MM.1S (cell line): ENCODE measurements around the gene THBS3.
A peak's percentile ranks its signal among the peaks of the same experiment; 100 is the strongest.

Experiments
- DNase-seq: peaks from one replicate; pipeline ENCODE4 v3.0.0-alpha.2; 2015
- H2AFZ ChIP-seq: fragments of 300-600 bp; sonication (generic); 2 replicates; pipeline ENCODE4 v1.6.0; 2016; ENCODE audit warnings: antibody characterized with exemption, low read length
- H3F3A ChIP-seq: fragments of 300-600 bp; sonication (generic); 2 replicates; pipeline ENCODE4 v1.6.1; 2016; ENCODE audit warnings: mild to moderate bottlenecking, antibody characterized with exemption, low read length, moderate library complexity, mixed read lengths; ENCODE audit not compliant: insufficient read depth
- H3K27ac ChIP-seq: fragments of 300-600 bp; sonication (generic); 2 replicates; pipeline ENCODE4 v1.5.1; 2016; ENCODE audit warnings: mild to moderate bottlenecking, low read length
- H3K27me3 ChIP-seq: fragments of 300-600 bp; sonication (generic); replicated peaks from 2 replicates; pipeline ENCODE4 v1.6.0; 2016; ENCODE audit warnings: low read length; ENCODE audit not compliant: insufficient read depth
- H3K36me3 ChIP-seq: fragments of 300-600 bp; sonication (generic); replicated peaks from 2 replicates; pipeline ENCODE4 v1.6.1; 2016; ENCODE audit warnings: mild to moderate bottlenecking, low read length, mixed read lengths; ENCODE audit not compliant: insufficient read depth
- H3K4me1 ChIP-seq: fragments of 300-600 bp; sonication (generic); 2 replicates; pipeline ENCODE4 v1.6.1; 2016; ENCODE audit warnings: low read length, mixed read lengths
- H3K4me2 ChIP-seq: fragments of 300-600 bp; sonication (generic); 2 replicates; pipeline ENCODE4 v1.6.0; 2016; ENCODE audit warnings: low read depth, low read length
- H3K4me3 ChIP-seq: fragments of 300-600 bp; sonication (generic); 2 replicates; pipeline ENCODE4 v1.5.1; 2016; ENCODE audit warnings: low read length, mixed read lengths
- H3K79me2 ChIP-seq: fragments of 300-600 bp; sonication (generic); 2 replicates; pipeline ENCODE4 v1.6.1; 2016; ENCODE audit warnings: mixed run types, low read length, mixed read lengths
- H3K9ac ChIP-seq: fragments of 300-600 bp; sonication (generic); 2 replicates; pipeline ENCODE4 v1.6.1; 2016; ENCODE audit warnings: low read length, mixed read lengths
- H3K9me2 ChIP-seq: fragments of 300-600 bp; sonication (generic); replicated peaks from 2 replicates; pipeline ENCODE4 v1.6.1; 2016; ENCODE audit warnings: mild to moderate bottlenecking, low read length, mixed read lengths; ENCODE audit not compliant: insufficient read depth
- H3K9me3 ChIP-seq: fragments of 300-600 bp; sonication (generic); replicated peaks from 2 replicates; pipeline ENCODE4 v1.6.1; 2016; ENCODE audit warnings: mild to moderate bottlenecking, low read length, mixed read lengths; ENCODE audit not compliant: insufficient read depth
- H4K20me1 ChIP-seq: fragments of 300-600 bp; sonication (generic); 2 replicates; pipeline ENCODE4 v1.6.1; 2016; ENCODE audit warnings: mild to moderate bottlenecking, low read length, moderate library complexity, mixed read lengths; ENCODE audit not compliant: insufficient read depth
- CTCF ChIP-seq: fragments of 300-600 bp; sonication (generic); IDR thresholded peaks from 2 replicates; pipeline ENCODE4 v1.5.1; 2016; ENCODE audit warnings: antibody characterized with exemption, low read length, mixed read lengths
- EZH2 ChIP-seq: fragments of 300-600 bp; sonication (generic); optimal IDR thresholded peaks from 2 replicates; pipeline ENCODE3; 2017; ENCODE audit warnings: low read depth, mild to moderate bottlenecking, antibody characterized with exemption, low read length, mixed read lengths
- EZH2phosphoT487 ChIP-seq: fragments of 300-600 bp; sonication (generic); IDR thresholded peaks from 2 replicates; pipeline ENCODE4 v1.6.1; 2018; ENCODE audit warnings: antibody characterized with exemption, low read length

Gene THBS3

GRCh38 chr1:155188268-155188667, 19.4 kb downstream of the THBS3 start:
- TF ChIP-seq EZH2phosphoT487 (no peak), CTCF (no peak), EZH2 (no peak)
- H3K9ac ChIP-seq, result no peak overlapping the region
- no peaks in the 10 kb centered on the region for H3K79me2 ChIP-seq
- H3K9me2 ChIP-seq, result no peaks in the 10 kb centered on the region
- DNase-seq, result no peak
- H3K9me3 ChIP-seq, result no peaks in the 10 kb centered on the region
- no peaks in the 10 kb centered on the region for H4K20me1 ChIP-seq
- peaks cover 17% of the 10 kb centered on the region for H3K4me1 ChIP-seq
- no peak overlapping the region for H3K4me3 ChIP-seq
- no peaks in the 10 kb centered on the region for H3F3A ChIP-seq
- H3K27ac ChIP-seq, result no peak overlapping the region
- no peak overlapping the region for H2AFZ ChIP-seq
- H3K4me2 ChIP-seq, result no peak overlapping the region
- H3K27me3 ChIP-seq, result peaks cover 34% of the 10 kb centered on the region
- no peaks in the 10 kb centered on the region for H3K36me3 ChIP-seq

GRCh38 chr1:155187456-155187891, 20.2 kb downstream of the THBS3 start:
- Histone ChIP-seq H3K27me3 (peaks cover 32% of the 10 kb centered on the region), H3K79me2 (no peaks in the 10 kb centered on the region), H3K27ac (no peak overlapping the region), H3K9me3 (no peaks in the 10 kb centered on the region), H3K4me3 (no peak overlapping the region), H3K9me2 (no peaks in the 10 kb centered on the region), H3K4me1 (peaks cover 13% of the 10 kb centered on the region), H3K9ac (no peak overlapping the region), H4K20me1 (no peaks in the 10 kb centered on the region), H3K4me2 (no peak overlapping the region), H3K36me3 (no peaks in the 10 kb centered on the region), H2AFZ (no peak overlapping the region), H3F3A (no peaks in the 10 kb centered on the region)
- TF ChIP-seq CTCF (no peak), EZH2phosphoT487 (no peak), EZH2 (no peak)
- peak; percentile 5 for DNase-seq

DNA sequence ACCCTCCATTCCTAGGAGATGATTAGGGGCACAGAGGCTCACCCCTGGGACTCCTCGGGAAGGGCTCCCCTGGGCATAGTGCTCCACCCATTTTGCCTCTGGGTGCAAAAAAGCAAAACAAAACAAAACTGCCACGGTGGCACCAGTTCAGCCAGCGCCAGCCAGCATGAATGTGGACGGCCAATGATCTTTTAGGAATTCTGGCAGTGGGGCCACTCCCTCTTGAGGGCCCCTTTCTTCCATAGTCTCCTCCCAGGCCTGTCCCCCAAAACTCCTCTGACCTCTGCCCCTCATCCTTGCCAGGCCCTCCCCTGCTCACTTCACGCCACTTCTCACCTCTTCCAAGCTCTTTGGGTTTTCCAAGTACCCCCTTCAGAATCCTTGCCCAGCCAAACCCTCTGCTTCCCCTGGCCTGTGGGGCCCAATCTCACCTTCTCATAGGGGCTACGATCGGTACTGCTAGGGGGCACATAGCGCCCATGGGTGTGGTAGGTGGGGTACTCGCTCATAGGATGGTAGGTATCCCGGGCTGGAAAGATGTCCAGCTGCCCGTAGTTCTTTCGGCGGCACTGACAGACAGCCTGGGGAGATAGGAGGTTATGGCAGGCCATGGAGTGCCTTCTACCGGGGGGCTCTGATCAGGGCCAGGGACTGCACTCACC, 20.8 kb downstream of the THBS3 start:
- Histone ChIP-seq H2AFZ (no peak overlapping the region), H3F3A (no peaks in the 10 kb centered on the region), H4K20me1 (no peaks in the 10 kb centered on the region), H3K27me3 (peaks cover 32% of the 10 kb centered on the region; the same call in 1 of the 2 replicates), H3K9me3 (no peaks in the 10 kb centered on the region), H3K36me3 (no peaks in the 10 kb centered on the region), H3K9me2 (no peaks in the 10 kb centered on the region), H3K4me3 (no peak overlapping the region), H3K4me1 (peaks cover 13% of the 10 kb centered on the region), H3K9ac (no peak overlapping the region), H3K79me2 (no peaks in the 10 kb centered on the region), H3K27ac (no peak overlapping the region), H3K4me2 (no peak overlapping the region)
- no peak for DNase-seq
- TF ChIP-seq EZH2 (no peak), EZH2phosphoT487 (no peak), CTCF (no peak)
